ENCODE results near the gene TEKT5.

The TEKT5 gene

GRCh38 chr16:10605636-10606035, 89.1 kb downstream of the TEKT5 start:
- H3K4me3 ChIP-seq (ENCODE audit: low read depth, low read length): no peak overlapping the region
- no peak for TF ChIP-seq CTCF (IDR thresholded peaks at IDR 0.05; ENCODE audit: control insufficient read depth, extremely low read depth, insufficient read depth)
- DNase-seq (ENCODE audit: low read depth): no peak

- TF ChIP-seq CTCF (IDR thresholded peaks at IDR 0.05; ENCODE audit: control insufficient read depth, extremely low read depth, insufficient read depth): no peak
- no peak for DNase-seq (ENCODE audit: low read depth)
- no peak overlapping the region for H3K4me3 ChIP-seq (ENCODE audit: low read depth, low read length)
Measured at GRCh38 chr16:10601444-10602408, 93.0 kb downstream of the TEKT5 start.

- TF ChIP-seq CTCF (IDR thresholded peaks at IDR 0.05; ENCODE audit: control insufficient read depth, extremely low read depth, insufficient read depth): no peak
- H3K4me3 ChIP-seq (ENCODE audit: low read depth, low read length): no peak overlapping the region
- no peak for DNase-seq (ENCODE audit: low read depth)
Measured at GRCh38 chr16:10600782-10601443, 93.8 kb downstream of the TEKT5 start.

- no peak for TF ChIP-seq CTCF (IDR thresholded peaks at IDR 0.05; ENCODE audit: control insufficient read depth, extremely low read depth, insufficient read depth)
- DNase-seq (ENCODE audit: low read depth): no peak
Measured at GRCh38 chr16:10599626-10600025, 95.1 kb downstream of the TEKT5 start.

GRCh38 chr16:10598157-10598556, 96.6 kb downstream of the TEKT5 start:
- no peak overlapping the region for H3K4me3 ChIP-seq (ENCODE audit: low read depth, low read length)
- DNase-seq (ENCODE audit: low read depth): no peak
- TF ChIP-seq CTCF (IDR thresholded peaks at IDR 0.05; ENCODE audit: control insufficient read depth, extremely low read depth, insufficient read depth): no peak

More at GRCh38 chr16:10599626-10600025, 95.1 kb downstream of the TEKT5 start:
- no peak overlapping the region for H3K4me3 ChIP-seq (ENCODE audit: low read depth, low read length)

GRCh38 chr16:10597187-10597601, 97.5 kb downstream of the TEKT5 start:
- H3K4me3 ChIP-seq (ENCODE audit: low read depth, low read length): no peak overlapping the region
- no peak for DNase-seq (ENCODE audit: low read depth)
- no peak for TF ChIP-seq CTCF (IDR thresholded peaks at IDR 0.05; ENCODE audit: control insufficient read depth, extremely low read depth, insufficient read depth)
